HEK293T (cell line): ENCODE measurements around the gene THEM4.

ENCODE experiments used
- CTCF ChIA-PET: fragments of 350-600 bp; formaldehyde crosslinking; extraction: SDS; loops from one replicate; lab custom pipeline; 2021; ENCODE audit warnings: antibody characterized with exemption, inconsistent platforms; lab: Yijun Ruan, JAX
- POLR2A ChIA-PET: fragments of 350-600 bp; formaldehyde crosslinking; extraction: SDS; loops from one replicate; lab custom pipeline; 2020; ENCODE audit warnings: antibody characterized with exemption, inconsistent platforms; lab: Yijun Ruan, JAX
- DNase-seq: peaks from one replicate; pipeline ENCODE4 v3.0.0; 2012; ENCODE audit warnings: mixed read lengths; ENCODE audit errors: extremely low spot score
- ARNT ChIP-seq: fragments of 450-650 bp; IDR thresholded peaks from 2 replicates; pipeline ENCODE4 v1.6.1; 2017; ENCODE audit warnings: mild to moderate bottlenecking
- BHLHE40 ChIP-seq: fragments of 450-650 bp; IDR thresholded peaks from 2 replicates; pipeline ENCODE4 v1.6.1; 2016; ENCODE audit warnings: mild to moderate bottlenecking, moderate library complexity, borderline replicate concordance
- CTBP1 ChIP-seq: fragments of 450-650 bp; IDR thresholded peaks from 2 replicates; pipeline ENCODE4 v1.6.1; 2016; ENCODE audit warnings: borderline replicate concordance
- ELF4 ChIP-seq: fragments of 450-650 bp; IDR thresholded peaks from 2 replicates; pipeline ENCODE4 v1.6.1; 2017; ENCODE audit warnings: antibody characterized with exemption
- FOXA1 ChIP-seq: fragments of 450-650 bp; IDR thresholded peaks from 2 replicates; pipeline ENCODE4 v1.6.1; 2016; ENCODE audit warnings: mild to moderate bottlenecking
- FOXK2 ChIP-seq: fragments of 450-650 bp; IDR thresholded peaks from 2 replicates; pipeline ENCODE4 v1.6.1; 2016; ENCODE audit warnings: mild to moderate bottlenecking
- FOXM1 ChIP-seq: fragments of 450-650 bp; IDR thresholded peaks from 2 replicates; pipeline ENCODE4 v1.6.1; 2017; ENCODE audit warnings: mild to moderate bottlenecking, borderline replicate concordance
- HDGF ChIP-seq: fragments of 450-650 bp; IDR thresholded peaks from 2 replicates; pipeline ENCODE4 v1.6.1; 2017; ENCODE audit warnings: antibody characterized with exemption, borderline replicate concordance
- L3MBTL2 ChIP-seq: fragments of 450-650 bp; conservative IDR thresholded peaks from 2 replicates; pipeline ENCODE4 v1.6.1; 2016; ENCODE audit warnings: mild to moderate bottlenecking
- LEF1 ChIP-seq: fragments of 450-650 bp; IDR thresholded peaks from 2 replicates; pipeline ENCODE4 v1.6.1; 2017; ENCODE audit warnings: mild to moderate bottlenecking, borderline replicate concordance
- NFRKB ChIP-seq: fragments of 450-650 bp; IDR thresholded peaks from 2 replicates; pipeline ENCODE4 v1.6.1; 2016; ENCODE audit warnings: mild to moderate bottlenecking, moderate library complexity
- PKNOX1 ChIP-seq: fragments of 450-650 bp; IDR thresholded peaks from 2 replicates; pipeline ENCODE4 v1.6.1; 2016
- SP1 ChIP-seq: fragments of 450-650 bp; IDR thresholded peaks from 2 replicates; pipeline ENCODE4 v1.6.1; 2017
- SUZ12 ChIP-seq: fragments of 450-650 bp; IDR thresholded peaks from 2 replicates; pipeline ENCODE4 v1.6.1; 2016; ENCODE audit warnings: mild to moderate bottlenecking
- TARDBP ChIP-seq: fragments of 450-650 bp; IDR thresholded peaks from 2 replicates; pipeline ENCODE4 v1.6.1; 2016
- ZNF384 ChIP-seq: fragments of 450-650 bp; IDR thresholded peaks from 2 replicates; pipeline ENCODE4 v1.6.1; 2016

Gene THEM4

GRCh38 chr1:151909167-151910149 lies at the start of gene THEM4:
Gene THEM4 (minus strand): TSS chr1:151909511. CDS start chr1:151909458, 53 bp downstream.
- TF ChIP-seq L3MBTL2 (peak; percentile 76), SP1 (no peak), ZNF384 (no peak), FOXM1 (no peak), CTBP1 (peak; percentile 53; the same call in 1 of the 2 replicates), ELF4 (peak; percentile 76)
- CTCF ChIA-PET, result interaction anchor here (0.6 to 1.6 kb wide), 5 partner anchors 13 to 92 kb away, joined by 3 to 11 read pairs (median 4); no protein-coding TSS in a partner anchor
- POLR2A ChIA-PET, result interaction anchor here (0.5 to 3.6 kb wide), 23 partner anchors 10 to 200 kb away, joined by 3 to 29 read pairs (median 4); partner anchors contain the start of genes MRPL9 and S100A11
- DNase-seq, result peak; percentile 99

- ChIA-PET CTCF (no interaction called here), POLR2A (no interaction called here)
Observed at GRCh38 chr1:151958959-151959358, 49.6 kb upstream of the THEM4 start.

GRCh38 chr1:151956957-151957497 lies 47.7 kb upstream of the THEM4 start:
- TF ChIP-seq ELF4 (no peak), CTBP1 (no peak), FOXA1 (no peak), FOXM1 (no peak)
- ChIA-PET POLR2A (no interaction called here), CTCF (no interaction called here)
- DNase-seq, result no peak

More at GRCh38 chr1:151958959-151959358, 49.6 kb upstream of the THEM4 start:
- no peak for DNase-seq
- no peak for TF ChIP-seq L3MBTL2
- TF ChIP-seq ARNT, result no peak
- TF ChIP-seq FOXK2, result no peak
- TF ChIP-seq HDGF, result no peak
- TF ChIP-seq SP1, result no peak
- no peak for TF ChIP-seq LEF1
- no peak for TF ChIP-seq PKNOX1

- POLR2A ChIA-PET, result interaction anchor here (1.1 kb wide), 1 partner anchor 39 kb away, joined by 4 read pairs; no protein-coding TSS in a partner anchor
- DNase-seq, result no peak
- CTCF ChIA-PET, result interaction anchor here (1.2 kb wide), 1 partner anchor 18 kb away, joined by 3 read pairs; no protein-coding TSS in a partner anchor
- TF ChIP-seq BHLHE40 (no peak), PKNOX1 (no peak), SP1 (no peak), FOXA1 (no peak), ARNT (no peak), L3MBTL2 (no peak)
Observed at GRCh38 chr1:151953409-151954094, 44.2 kb upstream of the THEM4 start.

- POLR2A ChIA-PET, result interaction anchor here (0.9 kb wide), 1 partner anchor 17 kb away, joined by 3 read pairs; no protein-coding TSS in a partner anchor
- no peak for DNase-seq
- TF ChIP-seq ZNF384 (no peak), HDGF (no peak), SP1 (no peak), TARDBP (no peak), ELF4 (no peak), NFRKB (no peak), CTBP1 (no peak)
- CTCF ChIA-PET, result no interaction called here
Observed at GRCh38 chr1:151952811-151953210, 43.5 kb upstream of the THEM4 start.

- no peak for TF ChIP-seq L3MBTL2
- no peak for TF ChIP-seq TARDBP
- TF ChIP-seq LEF1, result no peak
- no peak for TF ChIP-seq ZNF384
- TF ChIP-seq ELF4, result no peak
- TF ChIP-seq FOXA1, result no peak
- no peak for TF ChIP-seq ARNT
- no peak for TF ChIP-seq CTBP1
- TF ChIP-seq SP1, result no peak
- no peak for TF ChIP-seq SUZ12
- no peak for TF ChIP-seq BHLHE40
- no peak for TF ChIP-seq FOXM1
- no peak for TF ChIP-seq HDGF
- POLR2A ChIA-PET, result interaction anchor here (0.6 to 0.8 kb wide), 2 partner anchors 8 to 39 kb away, joined by 3 read pairs; no protein-coding TSS in a partner anchor
- DNase-seq, result no peak
- CTCF ChIA-PET, result interaction anchor here (0.9 to 1.8 kb wide), 4 partner anchors 13 to 239 kb away, joined by 3 to 8 read pairs (median 3); no protein-coding TSS in a partner anchor
Observed at GRCh38 chr1:151949371-151950193, 40.3 kb upstream of the THEM4 start.
